ENCODE results near the gene TMEM229B. TPM values are rescaled to one million over a fixed set of nuclear protein-coding genes. Genes with fewer than 3 reads are reported as not detected.

Gene TMEM229B
- total and polyA plus RNA-seq, 2 donors (not counting 1 experiment from before 2014, with no cell fraction given): 6.9 to 8.2 TPM

DNA sequence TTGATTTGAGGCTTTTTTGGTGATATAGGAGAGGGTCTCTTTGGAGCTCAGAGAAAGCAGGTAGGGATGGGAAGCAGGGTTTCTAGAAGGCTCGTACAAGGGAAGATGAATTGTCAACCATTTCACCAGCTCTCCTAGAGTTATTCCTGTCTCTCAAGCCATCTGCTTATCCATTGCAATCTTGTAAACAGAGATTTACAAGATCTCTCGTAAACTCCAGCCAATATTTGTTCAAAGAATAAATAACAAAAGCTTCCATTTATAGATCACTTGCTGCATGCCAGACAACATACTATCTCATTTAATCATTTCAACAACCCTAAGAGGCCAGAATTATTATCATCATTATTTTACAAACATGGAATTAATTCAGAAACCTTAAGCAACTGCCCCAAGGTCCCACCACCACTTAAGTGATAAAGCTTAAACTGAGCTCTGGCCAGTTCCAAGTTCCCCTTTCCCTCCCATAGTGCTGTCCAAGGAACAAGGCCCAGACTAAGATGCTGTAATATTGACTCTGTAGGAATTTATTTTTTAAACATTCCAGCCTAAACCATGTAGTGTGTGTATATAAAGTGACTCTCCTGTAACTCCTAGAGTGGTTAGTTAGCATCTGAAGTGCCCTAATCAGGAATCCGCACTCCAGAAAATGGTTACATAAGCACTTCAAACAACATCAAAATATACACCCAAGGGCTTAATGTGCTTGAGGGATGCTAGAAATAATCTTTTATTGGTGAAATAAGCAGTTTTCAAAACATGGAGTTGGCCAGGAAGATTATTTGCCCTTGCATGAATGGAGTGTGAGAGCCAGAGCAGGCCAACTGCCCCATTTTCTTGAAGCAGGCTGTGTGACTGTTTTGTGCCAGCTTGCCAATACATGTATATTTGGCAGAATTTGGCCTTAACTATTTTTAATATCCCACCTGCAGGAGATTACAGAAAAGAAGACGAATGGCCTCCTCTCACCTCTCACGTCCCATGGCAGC is 41.7 kb upstream of the TMEM229B start:
- TF ChIP-seq, protein P1, sequence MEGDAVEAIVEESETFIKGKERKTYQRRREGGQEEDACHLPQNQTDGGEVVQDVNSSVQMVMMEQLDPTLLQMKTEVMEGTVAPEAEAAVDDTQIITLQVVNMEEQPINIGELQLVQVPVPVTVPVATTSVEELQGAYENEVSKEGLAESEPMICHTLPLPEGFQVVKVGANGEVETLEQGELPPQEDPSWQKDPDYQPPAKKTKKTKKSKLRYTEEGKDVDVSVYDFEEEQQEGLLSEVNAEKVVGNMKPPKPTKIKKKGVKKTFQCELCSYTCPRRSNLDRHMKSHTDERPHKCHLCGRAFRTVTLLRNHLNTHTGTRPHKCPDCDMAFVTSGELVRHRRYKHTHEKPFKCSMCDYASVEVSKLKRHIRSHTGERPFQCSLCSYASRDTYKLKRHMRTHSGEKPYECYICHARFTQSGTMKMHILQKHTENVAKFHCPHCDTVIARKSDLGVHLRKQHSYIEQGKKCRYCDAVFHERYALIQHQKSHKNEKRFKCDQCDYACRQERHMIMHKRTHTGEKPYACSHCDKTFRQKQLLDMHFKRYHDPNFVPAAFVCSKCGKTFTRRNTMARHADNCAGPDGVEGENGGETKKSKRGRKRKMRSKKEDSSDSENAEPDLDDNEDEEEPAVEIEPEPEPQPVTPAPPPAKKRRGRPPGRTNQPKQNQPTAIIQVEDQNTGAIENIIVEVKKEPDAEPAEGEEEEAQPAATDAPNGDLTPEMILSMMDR (IDR thresholded peaks at IDR 0.05): no peak
- TF ChIP-seq EZH2 (IDR thresholded peaks at IDR 0.05; ENCODE audit: borderline replicate concordance, insufficient read depth, low read depth, low read length, poor library complexity, severe bottlenecking): no peak
- Mint-ChIP-seq H3K27me3 (peaks cover 50% of the 10 kb centered on the region), H3K9me3 (ENCODE audit: insufficient read depth) (no peaks in the 10 kb centered on the region), H3K4me1 (peaks cover 7% of the 10 kb centered on the region), H3K27ac (no peak overlapping the region), H3K4me3 (no peak overlapping the region)
- no peak overlapping the region for H2AFZ ChIP-seq (ENCODE audit: insufficient read depth, low read depth, low read length, poor library complexity, severe bottlenecking)
- H3K36me3 ChIP-seq (replicated peaks in 1 of 2; ENCODE audit: control extremely low read depth in 1 of 2, control insufficient read depth in 1 of 2, extremely low read depth in 1 of 2, insufficient read depth in 2 of 2, low read length in 1 of 2): no peaks in the 10 kb centered on the region
- H3K79me2 ChIP-seq (ENCODE audit: control insufficient read depth, insufficient read depth, low read length): no peaks in the 10 kb centered on the region
- 93% methylated on average over 3 of the region's 5 CpGs for WGBS (ENCODE audit: insufficient coverage)
- no peak overlapping the region for H3K9ac ChIP-seq (ENCODE audit: low read length)
- intact Hi-C loops (cut with micrococcal nuclease): no loop called here
- no peak for DNase-seq
- no peak overlapping the region for H3K4me2 ChIP-seq (replicated peaks; ENCODE audit: low read depth, low read length, poor library complexity, severe bottlenecking)
- ChIA-PET CTCF (interaction anchor here (1.4 to 3.9 kb wide), 3 partner anchors 10 to 103 kb away, joined by 4 to 16 read pairs (median 11); no protein-coding TSS in a partner anchor), POLR2A (no interaction called here)
- H3K4me1 ChIP-seq (ENCODE audit: control insufficient read depth in 2 of 2, insufficient read depth in 2 of 2, low read length in 2 of 2): peaks cover 11 to 15% of the 10 kb centered on the region in 2 donors
- H3K27ac ChIP-seq (ENCODE audit: low read length in 2 of 2): no peak overlapping the region
- H3K4me3 ChIP-seq (ENCODE audit: control extremely low read depth in 1 of 5, extremely low read depth in 1 of 5, insufficient read depth in 1 of 5, low read depth in 2 of 5, low read length in 4 of 5): no peak overlapping the region
- peaks cover 0 to 2% (median 0%) of the 10 kb centered on the region in 3 donors for H3K9me3 ChIP-seq (ENCODE audit: control extremely low read depth in 1 of 3, control insufficient read depth in 2 of 3, insufficient read depth in 1 of 3, low read length in 2 of 3)
- H4K20me1 ChIP-seq (ENCODE audit: control insufficient read depth, insufficient read depth, low read length, poor library complexity, severe bottlenecking): no peaks in the 10 kb centered on the region
- no peak for ATAC-seq (ENCODE audit: low read depth)
- peaks cover 0 to 46% (median 22%) of the 10 kb centered on the region in 4 experiments for H3K27me3 ChIP-seq (replicated peaks in 1 of 4; ENCODE audit: control extremely low read depth in 1 of 4, control insufficient read depth in 3 of 4, insufficient read depth in 4 of 4, low read length in 3 of 4)

DNA sequence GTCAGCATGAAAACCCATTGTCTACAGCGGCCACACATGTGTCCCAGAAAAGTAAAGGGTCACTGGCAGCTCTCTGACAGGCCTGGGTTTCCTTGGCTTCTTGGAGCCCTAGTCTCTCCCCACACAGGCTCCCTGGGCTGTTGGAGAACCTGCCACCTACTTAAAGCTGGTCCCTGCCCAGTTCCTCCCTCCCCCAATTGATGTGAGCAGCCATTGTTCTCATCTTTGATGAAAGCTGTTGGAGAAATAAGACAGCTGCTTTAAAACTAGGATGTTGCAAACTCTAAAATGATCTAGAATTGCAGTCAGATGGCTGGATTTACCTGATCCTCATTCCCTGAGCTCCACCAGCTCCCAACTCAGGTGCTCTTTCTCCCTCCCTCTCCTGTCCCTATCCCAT is 39.8 kb upstream of the TMEM229B start:
- Histone ChIP-seq H3K79me2 (ENCODE audit: control insufficient read depth, insufficient read depth, low read length) (no peaks in the 10 kb centered on the region), H3K36me3 (replicated peaks in 1 of 2; ENCODE audit: control extremely low read depth in 1 of 2, control insufficient read depth in 1 of 2, extremely low read depth in 1 of 2, insufficient read depth in 2 of 2, low read length in 1 of 2) (no peaks in the 10 kb centered on the region), H3K9me3 (ENCODE audit: control extremely low read depth in 1 of 3, control insufficient read depth in 2 of 3, insufficient read depth in 1 of 3, low read length in 2 of 3) (no peaks in the 10 kb centered on the region), H3K9ac (ENCODE audit: low read length) (no peak overlapping the region), H4K20me1 (ENCODE audit: control insufficient read depth, insufficient read depth, low read length, poor library complexity, severe bottlenecking) (no peaks in the 10 kb centered on the region), H3K4me2 (replicated peaks; ENCODE audit: low read depth, low read length, poor library complexity, severe bottlenecking) (no peak overlapping the region), H2AFZ (ENCODE audit: insufficient read depth, low read depth, low read length, poor library complexity, severe bottlenecking) (no peak overlapping the region), H3K4me3 (ENCODE audit: control extremely low read depth in 1 of 5, extremely low read depth in 1 of 5, insufficient read depth in 1 of 5, low read depth in 2 of 5, low read length in 4 of 5) (no peak overlapping the region), H3K27me3 (replicated peaks in 1 of 4; ENCODE audit: control extremely low read depth in 1 of 4, control insufficient read depth in 3 of 4, insufficient read depth in 4 of 4, low read length in 3 of 4) (peaks cover 0 to 53% (median 24%) of the 10 kb centered on the region in 4 experiments), H3K27ac (ENCODE audit: low read length in 2 of 2) (no peak overlapping the region), H3K4me1 (ENCODE audit: control insufficient read depth in 2 of 2, insufficient read depth in 2 of 2, low read length in 2 of 2) (peaks cover 5 to 13% of the 10 kb centered on the region in 2 donors)
- H3K4me1 Mint-ChIP-seq: peaks cover 6% of the 10 kb centered on the region
- DNase-seq (no peak), ATAC-seq (ENCODE audit: low read depth) (no peak)
- ChIA-PET CTCF (interaction anchor here (0.6 to 4.3 kb wide), 7 partner anchors 10 to 1299 kb away, joined by 3 to 65 read pairs (median 14); partner anchors contain the start of gene TMEM229B), POLR2A (no interaction called here)
- H3K27me3 Mint-ChIP-seq: peaks cover 49% of the 10 kb centered on the region
- H3K4me3 Mint-ChIP-seq: no peak overlapping the region
- WGBS (ENCODE audit: insufficient coverage): 91% methylated on average over 1 of the region's 1 CpG
- no peak overlapping the region for H3K27ac Mint-ChIP-seq
- intact Hi-C loops (cut with micrococcal nuclease): no loop called here
- TF ChIP-seq EZH2 (IDR thresholded peaks at IDR 0.05; ENCODE audit: borderline replicate concordance, insufficient read depth, low read depth, low read length, poor library complexity, severe bottlenecking): no peak
- TF ChIP-seq, protein P1 (IDR thresholded peaks at IDR 0.05): no peak
- H3K9me3 Mint-ChIP-seq (ENCODE audit: insufficient read depth): no peaks in the 10 kb centered on the region
